GM21737 (cell line): ENCODE results near the gene HMX2.

ENCODE experiments used
- ATAC-seq: cut with Tn5 transposase; IDR thresholded peaks from one replicate; pipeline ENCODE4 v1.9.1; 2021; ENCODE audit warnings: mild to moderate bottlenecking, moderate library complexity; ENCODE audit not compliant: unreplicated experiment

HMX2 gene

DNA sequence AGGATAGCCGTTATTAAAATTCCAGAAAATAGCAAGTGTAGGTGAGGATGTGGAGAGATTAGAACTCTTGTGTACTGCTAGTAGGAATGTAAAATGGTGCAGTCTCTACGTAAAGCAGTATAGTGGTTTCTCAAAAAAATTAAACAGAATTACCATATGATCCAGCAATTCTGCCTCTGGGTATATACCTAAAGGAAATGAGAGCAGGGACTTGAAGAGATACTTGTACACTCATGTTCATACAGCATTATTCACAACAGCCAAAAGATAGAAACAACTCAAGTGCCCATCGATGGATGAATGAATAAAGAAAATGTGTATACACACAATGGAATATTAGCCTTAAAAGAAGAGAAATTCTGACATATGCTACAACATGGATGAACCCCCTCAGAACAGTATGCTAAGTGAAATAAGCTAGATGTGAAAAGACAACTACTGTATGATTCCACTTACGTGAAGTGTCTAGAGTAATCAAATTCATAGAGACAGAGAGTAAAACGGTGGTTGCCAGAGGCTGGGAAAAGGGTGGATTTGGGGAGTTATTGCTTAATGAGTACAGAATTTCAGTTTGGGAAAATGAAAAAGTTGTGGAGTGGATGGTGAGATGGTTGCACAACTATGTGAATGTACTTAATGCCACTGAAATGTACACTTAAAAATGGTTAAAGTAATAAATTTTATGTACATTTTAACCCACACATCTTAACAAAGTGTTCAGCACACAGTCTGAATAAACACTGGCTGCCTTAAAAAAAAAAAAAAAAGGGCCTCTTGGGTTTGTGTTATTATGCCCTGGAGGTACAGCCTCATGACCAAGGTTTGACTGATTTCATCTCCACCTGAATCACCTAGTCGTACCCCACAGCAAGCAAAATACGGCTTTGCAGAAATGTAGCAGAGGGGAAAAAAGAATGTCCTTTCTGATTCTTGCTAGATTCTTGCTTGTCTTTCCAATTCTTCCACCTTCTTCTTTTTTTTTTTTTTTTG, 32.5 kb downstream of the HMX2 start:
- ATAC-seq = no peak

- no peak for ATAC-seq
These were observed 35.8 kb downstream of the HMX2 start for GRCh38 chr10:123183724-123184123.

- no peak for ATAC-seq
These were observed 39.8 kb downstream of the HMX2 start for GRCh38 chr10:123187781-123188180.

DNA sequence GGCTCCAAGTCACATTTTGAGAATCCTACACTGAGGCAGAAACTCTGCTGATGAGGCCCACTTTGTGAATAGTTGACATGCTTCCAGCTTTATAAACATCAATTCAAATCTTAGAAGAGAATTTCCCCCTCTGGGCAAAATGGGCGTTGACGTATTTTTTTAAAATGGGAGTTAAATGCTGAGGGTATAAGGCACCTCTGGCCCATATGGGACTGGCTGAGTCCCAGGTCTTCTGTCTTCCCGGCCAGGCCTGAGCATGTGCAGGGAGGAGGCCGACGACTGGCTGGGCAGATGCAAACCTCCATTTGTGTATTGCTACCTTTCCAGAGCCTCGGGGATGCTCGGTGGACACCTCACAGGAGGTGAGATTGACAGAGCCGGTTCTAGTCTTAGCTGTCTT, 44.0 kb downstream of the HMX2 start:
- ATAC-seq = no peak

DNA sequence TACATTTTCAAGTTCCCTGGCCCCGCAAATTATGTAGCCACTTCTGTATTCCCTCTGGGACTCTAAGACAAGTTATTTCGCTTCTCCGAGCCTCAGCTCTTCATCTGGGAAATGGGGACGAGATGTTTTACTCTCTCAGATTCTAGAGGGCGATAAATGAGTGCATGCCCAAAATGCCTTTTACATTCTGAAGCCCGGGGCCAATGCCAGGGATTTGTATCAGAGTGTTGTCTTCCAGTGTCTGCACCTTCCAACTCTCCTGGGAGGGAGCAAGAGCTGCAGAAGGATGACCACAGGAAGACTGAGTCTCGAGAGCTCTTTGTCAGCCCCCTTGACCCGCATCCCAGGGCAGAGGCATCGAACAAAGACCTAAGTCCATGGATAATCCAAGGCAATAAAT, 46.1 kb downstream of the HMX2 start:
- no peak for ATAC-seq
